K562 (cell line): Measurements from ENCODE around the gene CDK11B. TPM values are rescaled to one million over a fixed set of nuclear protein-coding genes. Genes with fewer than 3 reads are reported as not detected.
"Not testable (repeated sequence)": the region's sequence is repeated elsewhere in the genome, so short reads cannot be mapped to it uniquely, and the experiment has no call there.

Experiments used
- ATAC-seq: fragments of 200-7000 bp; cut with Tn5 transposase; 3 replicates; pipeline ENCODE4 v1.9.1; 2020; ENCODE audit warnings: moderate library complexity
- BruUV-seq: library from RNA; stranded (reverse); fragments of 400-500 nt; replicated peaks from 2 replicates; lab custom pipeline; 2021; lab: Mats Ljungman, UMichigan
- CTCF ChIA-PET: fragments of 300-600 bp; formaldehyde crosslinking; extraction: SDS; loops from one replicate; lab custom pipeline; 2021; ENCODE audit warnings: low intra/inter-chr PET ratio; lab: Yijun Ruan, JAX
- POLR2A ChIA-PET: fragments of 300-600, 350-650 bp; sonication (Branson Sonifier 250); formaldehyde crosslinking; extraction: SDS; loops from one replicate; lab custom pipeline; 2021; ENCODE audit warnings: antibody characterized with exemption, inconsistent platforms; lab: Yijun Ruan, JAX
- DNase-seq, 4 experiments: peaks; one replicate each; pipeline versions ENCODE4 v3.0.0 to v3.0.0-alpha.2; 2011 to 2018; ENCODE audit warnings: low spot score in 3 of 4, mixed read lengths in 3 of 4; ENCODE audit errors: extremely low read depth in 1 of 4
- FAIRE-seq: peaks from 2 replicates; lab custom pipeline; 2011; peaks lifted over from hg19 to GRCh38; lab: Jason Lieb, UNC
- H2AFZ ChIP-seq: 2 replicates; pipeline ENCODE4 v1.6.0; 2011; ENCODE audit warnings: low read depth, low read length, control low read depth, inconsistent platforms
- H3K27ac ChIP-seq: fragments of 200-600 bp; 3 replicates; pipeline ENCODE4 v1.8.0; 2011; ENCODE audit warnings: low read depth, mild to moderate bottlenecking, control low read depth, inconsistent platforms, low read length, moderate library complexity, mixed read lengths; ENCODE audit errors: extremely low read depth
- H3K27me3 ChIP-seq, 2 experiments: fragments of 300-600 bp in 1 of 2; 2 replicates in 1 of 2; 3 replicates in 1 of 2; pipeline versions ENCODE4 v1.6.0 to v1.8.0; 2011; ENCODE audit warnings: inconsistent platforms in 2 of 2, low read length in 2 of 2, mild to moderate bottlenecking in 1 of 2, mixed read lengths in 1 of 2, moderate library complexity in 1 of 2; ENCODE audit not compliant: control insufficient read depth in 2 of 2, insufficient read depth in 2 of 2
- H3K36me3 ChIP-seq: fragments of 300-600 bp; 3 replicates; pipeline ENCODE4 v1.8.0; 2011; ENCODE audit warnings: mild to moderate bottlenecking, low read length, inconsistent platforms; ENCODE audit not compliant: control insufficient read depth, insufficient read depth
- H3K4me1 ChIP-seq, 2 experiments: fragments of 200-600 bp in 1 of 2; replicated peaks in 1 of 2; 2 replicates in 1 of 2; 3 replicates in 1 of 2; pipeline versions ENCODE4 v1.5.1 to v1.8.0; 2011; ENCODE audit warnings: inconsistent platforms in 2 of 2, low read length in 2 of 2, mild to moderate bottlenecking in 1 of 2, mixed read lengths in 1 of 2, moderate library complexity in 1 of 2; ENCODE audit not compliant: control insufficient read depth in 2 of 2, insufficient read depth in 2 of 2
- H3K4me2 ChIP-seq: 2 replicates; pipeline ENCODE4 v1.6.1; 2011; ENCODE audit warnings: low read length, control low read depth, inconsistent platforms, mixed read lengths; ENCODE audit not compliant: insufficient read depth
- H3K4me3 ChIP-seq: fragments of 200-600 bp; sonication (generic), shearing (Covaris generic); 2 replicates; pipeline ENCODE4 v1.5.1; 2016; ENCODE audit warnings: control low read depth, inconsistent platforms
- H3K79me2 ChIP-seq: fragments of 200-600 bp; 3 replicates; pipeline ENCODE4 v1.8.0; 2011; ENCODE audit warnings: low read length, inconsistent platforms; ENCODE audit not compliant: control insufficient read depth, insufficient read depth
- H3K9ac ChIP-seq, 2 experiments: 2 replicates each; pipeline versions ENCODE4 v1.6.0 to v1.6.1; 2011; ENCODE audit warnings: low read depth in 2 of 2, low read length in 2 of 2, control low read depth in 1 of 2, inconsistent platforms in 1 of 2, mild to moderate bottlenecking in 1 of 2, mixed read lengths in 1 of 2; ENCODE audit not compliant: insufficient read depth in 1 of 2
- H3K9me1 ChIP-seq: one replicate; pipeline ENCODE4 v1.6.0; 2011; ENCODE audit warnings: inconsistent platforms, mild to moderate bottlenecking, low read length, moderate library complexity; ENCODE audit not compliant: control insufficient read depth, insufficient read depth
- H3K9me3 ChIP-seq: replicated peaks from 2 replicates; pipeline ENCODE4 v1.5.1; 2011; ENCODE audit warnings: low read depth, low read length, inconsistent platforms; ENCODE audit not compliant: control insufficient read depth, insufficient read depth
- H4K20me1 ChIP-seq: replicated peaks from 2 replicates; pipeline ENCODE4 v1.6.1; 2011; ENCODE audit warnings: low read length, inconsistent platforms, mixed read lengths; ENCODE audit not compliant: control insufficient read depth, insufficient read depth
- CBFA2T3 ChIP-seq: fragments of 450-650 bp; IDR thresholded peaks from 2 replicates; pipeline ENCODE4 v1.6.1; 2017
- CREB1 ChIP-seq, 2 experiments: sonication (generic) in 1 of 2; formaldehyde crosslinking in 1 of 2; IDR thresholded peaks; 2 replicates each; pipeline versions ENCODE4 v1.6.1 to v1.8.0; 2012 to 2022; ENCODE audit warnings: inconsistent platforms in 1 of 2, mild to moderate bottlenecking in 1 of 2, missing genetic modification reagents in 1 of 2, moderate library complexity in 1 of 2
- CREM ChIP-seq: IDR thresholded peaks from 2 replicates; pipeline ENCODE4 v1.6.1; 2014; ENCODE audit warnings: antibody characterized with exemption, low read depth
- E2F6 ChIP-seq, 2 experiments: IDR thresholded peaks; 2 replicates each; pipeline ENCODE4 v1.6.1; 2011; ENCODE audit warnings: borderline replicate concordance in 1 of 2, control low read depth in 1 of 2, low read depth in 1 of 2, low read length in 1 of 2, mild to moderate bottlenecking in 1 of 2, mixed read lengths in 1 of 2, moderate library complexity in 1 of 2; ENCODE audit not compliant: insufficient read depth in 1 of 2, insufficient read length in 1 of 2, poor library complexity in 1 of 2, severe bottlenecking in 1 of 2; ENCODE audit errors: extremely low read depth in 1 of 2
- EP300 ChIP-seq: IDR thresholded peaks from 2 replicates; pipeline ENCODE4 v1.6.1; 2012; ENCODE audit warnings: low read length, improper control_type of control experiment
- JUND ChIP-seq, 2 experiments: IDR thresholded peaks; 2 replicates in 1 of 2; 3 replicates in 1 of 2; pipeline ENCODE4 v1.6.1; 2011; ENCODE audit warnings: borderline replicate concordance in 2 of 2, low read depth in 2 of 2, low read length in 2 of 2, improper control_type of control experiment in 1 of 2, missing biosample characterization in 1 of 2, missing genetic modification characterization in 1 of 2, missing genetic modification reagents in 1 of 2
- KLF16 ChIP-seq: IDR thresholded peaks from 2 replicates; pipeline ENCODE4 v1.6.1; 2016; ENCODE audit warnings: antibody characterized with exemption
- NFE2 ChIP-seq: IDR thresholded peaks from 2 replicates; pipeline ENCODE4 v1.6.1; 2014; ENCODE audit warnings: antibody characterized with exemption, low read depth
- RCOR1 ChIP-seq, 2 experiments: IDR thresholded peaks; 2 replicates each; pipeline ENCODE4 v1.6.1; 2012; ENCODE audit warnings: low read depth in 2 of 2, low read length in 2 of 2, borderline replicate concordance in 1 of 2, improper control_type of control experiment in 1 of 2
- RNF2 ChIP-seq: sonication (generic); IDR thresholded peaks from 2 replicates; pipeline ENCODE4 v1.6.1; 2016
- TEAD4 ChIP-seq, 2 experiments: sonication (generic) in 1 of 2; formaldehyde crosslinking in 1 of 2; IDR thresholded peaks; 2 replicates each; pipeline versions ENCODE4 v1.6.1 to v1.8.0; 2012 to 2022; ENCODE audit warnings: borderline replicate concordance in 1 of 2, inconsistent platforms in 1 of 2, low read length in 1 of 2, mild to moderate bottlenecking in 1 of 2, missing genetic modification reagents in 1 of 2
- ZNF639 ChIP-seq, 2 experiments: fragments of 200-800 bp in 1 of 2; sonication (Bioruptor generic) in 1 of 2; sonication (generic) in 1 of 2; formaldehyde crosslinking in 1 of 2; IDR thresholded peaks in 1 of 2; conservative IDR thresholded peaks in 1 of 2; 2 replicates each; pipeline versions ENCODE4 v1.5.0 to v1.6.1; 2016 to 2020; ENCODE audit warnings: missing compliant biosample characterization in 1 of 2, missing genetic modification characterization in 1 of 2, missing genetic modification reagents in 1 of 2
- WGBS: fragments of 100-300 bp; shearing (Covaris generic); methylation state at CpG from one replicate; pipeline ENCODE4 v1.1.6; 2016; ENCODE audit warnings: low coverage, mixed read lengths; ENCODE audit not compliant: insufficient coverage; ENCODE audit errors: missing lambda C conversion rate; 5-methylcytosine and 5-hydroxymethylcytosine counted together
- in situ Hi-C: fragments of 300-500 bp; cut with MboI; formaldehyde crosslinking; loops from 4 replicates; pipeline ENCODE4 v1.15.0; 2018; ENCODE audit warnings: inconsistent platforms, mixed read lengths
- intact Hi-C: fragments of 100-400 bp; cut with micrococcal nuclease; formaldehyde crosslinking; loops from 2 replicates; pipeline ENCODE4 v1.14.2; 2022
- polyA plus RNA-seq, 8 experiments: library from polyadenylated mRNA; depleted of rRNA in 4 of 8; stranded (reverse) in 5 of 8; unstranded in 3 of 8; fragments of >200 nt; fragmentation: Nextera tagmentation in 2 of 8; fragmentation: Illumina TruSeq in 1 of 8; extraction: Ambion mirVana in 2 of 8; extraction: Trizol in 1 of 8; gene quantifications; 2 replicates each; pipeline versions ENCODE4 v1.2.1 to v1.2.3, GENCODE V29; 2011 to 2014; ENCODE audit warnings: inconsistent platforms in 1 of 8, missing spikeins in 1 of 8
- total RNA-seq, 7 experiments: library from RNA; depleted of rRNA in 6 of 7; stranded (reverse); fragments of >200 nt in 6 of 7; fragmentation: Illumina TruSeq in 2 of 7; extraction: Trizol in 2 of 7; gene quantifications; 2 replicates each; pipeline versions ENCODE4 v1.2.1 to v1.2.3, GENCODE V29; 2011 to 2021; ENCODE audit warnings: low replicate concordance in 1 of 7

Gene CDK11B
- total and polyA plus RNA-seq, 9 of the 15 experiments (the other 6 are each of a cell fraction or from before 2014, with no cell fraction given) = 2.8 to 52.2 (median 19.5) TPM

GRCh38 chr1:1647567-1648241 lies 11.1 kb downstream of the CDK11B start:
- DNase-seq = peak in 2 of 4 experiments; percentile 15 to 81
- H3K27me3 ChIP-seq; in situ Hi-C loops; H3K9ac ChIP-seq; H3K9me3 ChIP-seq; H3K9me1 ChIP-seq; H3K4me3 ChIP-seq; BruUV-seq; H2AFZ ChIP-seq; intact Hi-C loops; POLR2A ChIA-PET; H4K20me1 ChIP-seq; H3K4me2 ChIP-seq; H3K27ac ChIP-seq; H3K79me2 ChIP-seq; H3K4me1 ChIP-seq; TF ChIP-seq TEAD4 (CRISPR knock-in tag; IDR thresholded peaks at IDR 0.05; ENCODE audit: borderline replicate concordance); CREB1 (CRISPR knock-in tag; IDR thresholded peaks at IDR 0.05): not testable (repeated sequence)
- peak; percentile 94 for FAIRE-seq
- ATAC-seq = peak; percentile 90
- WGBS = 69% methylated on average over 12 of the region's 17 CpGs
- CTCF ChIA-PET = interaction anchor here (0.6 kb wide), 1 partner anchor 98 kb away, joined by 3 read pairs; no protein-coding TSS in a partner anchor
- TF ChIP-seq JUND (IDR thresholded peaks at IDR 0.05; ENCODE audit: borderline replicate concordance, low read depth, low read length) (peak; percentile 24; the same call in 1 of the 2 replicates), JUND (tag; IDR thresholded peaks at IDR 0.05; ENCODE audit: borderline replicate concordance, low read depth, low read length) (peak; percentile 30; the same call in 1 of the 3 replicates), KLF16 (peak; percentile 58), RNF2 (0 out of 2 replicates have a peak, but pooled peaks have one; percentile 32), EP300 (peak; percentile 66), RCOR1 (IDR thresholded peaks at IDR 0.05; ENCODE audit: borderline replicate concordance in 1 of 2, low read depth in 2 of 2, low read length in 2 of 2) (peak in 1 of 2 experiments; percentile 69; a peak in 2 of 4 replicates), CREM (peak; percentile 71; the same call in 1 of the 2 replicates), ZNF639 (CRISPR knock-in tag; conservative IDR thresholded peaks at IDR 0.05 in 1 of 2, IDR thresholded peaks at IDR 0.05 in 1 of 2) (peak in 1 of 2 experiments; percentile 58; a peak in 1 of 4 replicates), CBFA2T3 (0 out of 2 replicates have a peak, but pooled peaks have one; percentile 14), E2F6 (IDR thresholded peaks at IDR 0.05; ENCODE audit: borderline replicate concordance in 1 of 2, extremely low read depth in 1 of 2, insufficient read depth in 1 of 2, insufficient read length in 1 of 2, low read depth in 1 of 2, low read length in 1 of 2, poor library complexity in 1 of 2, severe bottlenecking in 1 of 2) (peak in 1 of 2 experiments; percentile 65), NFE2 (peak; percentile 53; the same call in 1 of the 2 replicates), TEAD4 (IDR thresholded peaks at IDR 0.05; ENCODE audit: low read length) (peak; percentile 30; the same call in 1 of the 2 replicates), CREB1 (IDR thresholded peaks at IDR 0.05) (0 out of 2 replicates have a peak, but pooled peaks have one; percentile 16)
- peaks cover 58% of the 10 kb centered on the region for H3K36me3 ChIP-seq
